Activated T-helper 2 cell treated with anti-CD3 and anti-CD28 coated beads, Interferon-gamma antibody, Interleukin-2, Interleukin-4, amounts not matched to agents 10 μg/mL and 5 μg/mL and 100 μg/mL, durations not matched to agents 14 hours and 24 hours and 36 hours (primary cell): Measurements from ENCODE around the gene ARHGAP28. TPM values are rescaled to one million over a fixed set of nuclear protein-coding genes. Genes with fewer than 3 reads are reported as not detected.
"Not testable (repeated sequence)": the region's sequence is repeated elsewhere in the genome, so short reads cannot be mapped to it uniquely, and the experiment has no call there.

Source experiments
- DNase-seq: peaks from one replicate; pipeline ENCODE4 v3.0.0; 2021; ENCODE audit warnings: low spot score
- H3K27ac Mint-ChIP-seq: one replicate; pipeline ENCODE4 v1.8.0; 2021; ENCODE audit warnings: mixed read lengths
- H3K27me3 Mint-ChIP-seq: one replicate; pipeline ENCODE4 v1.8.0; 2021; ENCODE audit warnings: low read depth, mixed read lengths
- H3K36me3 Mint-ChIP-seq: one replicate; pipeline ENCODE4 v1.8.0; 2021; ENCODE audit warnings: low read depth, mixed read lengths
- H3K4me1 Mint-ChIP-seq: one replicate; pipeline ENCODE4 v1.8.0; 2021; ENCODE audit warnings: low read depth, mixed read lengths
- H3K4me3 Mint-ChIP-seq: one replicate; pipeline ENCODE4 v1.8.0; 2021; ENCODE audit warnings: low read depth, mild to moderate bottlenecking, moderate library complexity, mixed read lengths
- H3K9me3 Mint-ChIP-seq: one replicate; pipeline ENCODE4 v1.8.0; 2021; ENCODE audit warnings: mixed read lengths
- intact Hi-C: fragments of 100-400 bp; cut with micrococcal nuclease; formaldehyde crosslinking; loops from one replicate; pipeline ENCODE4 v1.15.1; 2023
- total RNA-seq: library from RNA; stranded (reverse); gene quantifications from 2 replicates; pipeline ENCODE4 v1.2.3, GENCODE V29; 2022

Gene ARHGAP28
- total RNA-seq, 1 donor from 2014 or later = not detected

GRCh38 chr18:6784046-6784445, 54.5 kb downstream of the ARHGAP28 start:
- H3K4me3 Mint-ChIP-seq = no peak overlapping the region
- intact Hi-C loops = no loop called here
- H3K9me3 Mint-ChIP-seq = peaks cover 18% of the 10 kb centered on the region
- no peaks in the 10 kb centered on the region for H3K36me3 Mint-ChIP-seq
- H3K27me3 Mint-ChIP-seq = no peaks in the 10 kb centered on the region
- no peak overlapping the region for H3K27ac Mint-ChIP-seq
- H3K4me1 Mint-ChIP-seq = no peaks in the 10 kb centered on the region
- no peak for DNase-seq

DNA sequence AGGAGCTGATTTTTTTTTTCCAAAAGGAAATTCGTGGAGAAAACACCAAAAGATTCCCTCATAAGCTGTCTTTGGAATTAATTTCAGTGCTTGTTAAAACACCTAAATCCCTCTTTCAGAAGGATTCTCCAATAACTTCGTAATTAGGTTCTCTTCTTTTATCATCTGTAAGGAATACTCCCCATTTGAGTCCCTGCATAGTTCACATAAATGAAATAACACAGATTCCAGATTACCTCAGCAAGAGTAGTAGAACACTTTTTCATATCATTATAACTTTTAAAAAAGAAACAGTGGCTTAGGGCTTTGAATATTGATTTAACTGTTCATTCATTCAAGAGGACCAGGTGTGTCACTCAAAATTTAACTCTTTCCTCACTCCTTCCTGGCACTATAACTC, 55.5 kb downstream of the ARHGAP28 start:
- Mint-ChIP-seq H3K36me3 (no peaks in the 10 kb centered on the region), H3K4me3 (no peak overlapping the region), H3K4me1 (no peaks in the 10 kb centered on the region), H3K27me3 (no peaks in the 10 kb centered on the region), H3K9me3 (peaks cover 19% of the 10 kb centered on the region), H3K27ac (no peak overlapping the region)
- DNase-seq = no peak
- intact Hi-C loops = no loop called here

GRCh38 chr18:6785411-6785810, 55.9 kb downstream of the ARHGAP28 start:
- Mint-ChIP-seq H3K9me3 (peaks cover 22% of the 10 kb centered on the region), H3K36me3 (no peaks in the 10 kb centered on the region), H3K27ac (no peak overlapping the region), H3K27me3 (no peaks in the 10 kb centered on the region), H3K4me1 (no peaks in the 10 kb centered on the region), H3K4me3 (no peak overlapping the region)
- DNase-seq = no peak
- intact Hi-C loops = no loop called here

DNA sequence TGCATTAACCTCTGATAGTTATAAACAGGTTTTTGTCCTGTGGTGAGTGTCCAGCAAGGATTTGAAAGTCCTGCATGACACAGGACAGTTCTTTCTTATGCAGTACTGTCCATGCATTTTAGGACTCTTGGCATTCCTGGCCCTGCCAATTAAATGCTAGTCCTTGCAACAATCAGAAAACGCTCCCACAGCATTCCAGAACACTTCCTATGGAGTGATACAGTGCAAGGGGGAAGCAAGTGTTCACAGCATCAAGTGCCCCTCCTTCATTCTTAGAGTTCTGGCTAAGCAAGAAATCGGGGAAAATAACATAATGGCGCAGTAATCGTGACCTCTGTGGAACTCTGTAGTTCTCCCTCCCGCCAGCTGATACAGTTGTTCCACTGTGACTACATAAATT, 62.9 kb downstream of the ARHGAP28 start:
- Mint-ChIP-seq H3K27ac (no peak overlapping the region), H3K36me3 (no peaks in the 10 kb centered on the region), H3K4me1 (no peaks in the 10 kb centered on the region), H3K4me3 (no peak overlapping the region), H3K27me3 (no peaks in the 10 kb centered on the region), H3K9me3 (peaks cover 18% of the 10 kb centered on the region)
- intact Hi-C loops = no loop called here
- DNase-seq = no peak

DNA sequence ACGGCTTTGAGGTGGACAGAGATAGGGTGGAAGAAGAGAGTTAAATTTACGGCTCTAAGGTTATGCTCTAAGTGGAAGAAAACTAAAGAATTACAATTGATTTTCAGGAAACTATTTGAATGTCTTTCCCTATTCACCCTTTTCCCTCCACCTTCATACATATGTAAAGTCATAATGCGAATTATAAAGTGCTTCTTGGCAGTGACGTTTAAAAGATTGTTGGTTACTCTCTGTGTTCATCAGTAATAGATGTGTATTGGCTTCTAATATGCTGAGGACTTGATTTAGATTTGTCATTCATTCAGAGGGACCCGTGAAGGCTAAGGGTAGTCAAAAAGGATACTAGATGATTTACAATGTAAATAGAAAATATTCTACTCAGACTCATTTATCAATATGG, 63.9 kb downstream of the ARHGAP28 start:
- intact Hi-C loops = no loop called here
- no peaks in the 10 kb centered on the region for H3K36me3 Mint-ChIP-seq
- DNase-seq = no peak
- no peaks in the 10 kb centered on the region for H3K4me1 Mint-ChIP-seq
- no peak overlapping the region for H3K4me3 Mint-ChIP-seq
- H3K27me3 Mint-ChIP-seq = no peaks in the 10 kb centered on the region
- H3K9me3 Mint-ChIP-seq = peaks cover 18% of the 10 kb centered on the region
- H3K27ac Mint-ChIP-seq = no peak overlapping the region

- H3K9me3 Mint-ChIP-seq = peaks cover 15% of the 10 kb centered on the region
- no peak for DNase-seq
- H3K4me3 Mint-ChIP-seq = no peak overlapping the region
- H3K27ac Mint-ChIP-seq = no peak overlapping the region
- no peaks in the 10 kb centered on the region for H3K27me3 Mint-ChIP-seq
- intact Hi-C loops = no loop called here
- H3K36me3 Mint-ChIP-seq = no peaks in the 10 kb centered on the region
- H3K4me1 Mint-ChIP-seq = no peaks in the 10 kb centered on the region
These were observed 64.5 kb downstream of the ARHGAP28 start for GRCh38 chr18:6793986-6794385.

DNA sequence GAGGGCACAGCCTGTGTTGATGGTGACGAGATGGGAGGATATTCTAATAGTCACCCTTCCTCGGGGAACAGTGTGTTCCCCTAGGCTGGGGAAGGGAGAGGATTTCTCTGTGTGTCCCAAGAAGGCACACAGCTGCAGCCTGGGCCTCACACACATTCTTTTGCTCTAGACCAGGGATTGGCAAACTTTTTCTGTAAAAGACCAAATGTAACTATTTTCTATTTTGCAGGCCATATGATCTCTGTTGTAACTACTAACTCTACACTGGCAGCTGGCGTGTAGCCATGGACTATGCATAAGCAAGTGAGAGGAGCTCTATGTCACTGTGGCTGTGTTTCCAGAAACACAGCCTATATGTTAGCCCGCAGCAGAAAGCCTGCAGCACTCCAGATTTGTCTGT, 65.8 kb downstream of the ARHGAP28 start:
- Mint-ChIP-seq H3K9me3 (peaks cover 12% of the 10 kb centered on the region), H3K27me3 (no peaks in the 10 kb centered on the region), H3K27ac (no peak overlapping the region), H3K4me3 (no peak overlapping the region), H3K4me1 (no peaks in the 10 kb centered on the region), H3K36me3 (no peaks in the 10 kb centered on the region)
- DNase-seq = no peak
- intact Hi-C loops = no loop called here

- Mint-ChIP-seq H3K27me3 (no peaks in the 10 kb centered on the region), H3K4me1 (no peaks in the 10 kb centered on the region), H3K4me3 (no peak overlapping the region), H3K27ac (no peak overlapping the region), H3K9me3 (peaks cover 10% of the 10 kb centered on the region), H3K36me3 (no peaks in the 10 kb centered on the region)
- intact Hi-C loops = no loop called here
- DNase-seq = no peak
These were observed 67.0 kb downstream of the ARHGAP28 start for GRCh38 chr18:6796511-6796910.

- Mint-ChIP-seq H3K4me1 (no peaks in the 10 kb centered on the region), H3K27ac (no peak overlapping the region), H3K36me3 (no peaks in the 10 kb centered on the region), H3K4me3 (no peak overlapping the region), H3K9me3 (peaks cover 13% of the 10 kb centered on the region), H3K27me3 (no peaks in the 10 kb centered on the region)
- no peak for DNase-seq
- intact Hi-C loops = no loop called here
These were observed 67.7 kb downstream of the ARHGAP28 start for GRCh38 chr18:6797171-6797570.

DNA sequence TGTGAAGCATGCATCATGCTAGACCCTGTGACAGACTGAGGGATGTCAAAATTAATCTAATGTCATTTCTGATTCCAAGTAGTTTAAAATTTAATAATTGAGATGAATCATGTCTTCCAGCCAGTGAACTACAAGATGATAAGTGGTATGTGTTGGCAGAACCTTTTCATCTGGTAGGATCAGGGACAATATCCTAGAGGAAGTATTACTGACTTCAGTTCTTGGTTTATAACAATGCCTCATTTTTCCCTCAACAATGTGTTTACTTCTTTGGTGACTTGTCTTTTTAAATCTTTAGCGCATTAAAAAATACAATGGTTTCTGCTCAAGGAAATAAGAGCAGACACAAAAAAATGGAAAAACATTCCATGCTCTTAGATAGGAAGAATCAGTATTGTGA, 69.4 kb downstream of the ARHGAP28 start:
- Mint-ChIP-seq H3K9me3 (peaks cover 10% of the 10 kb centered on the region), H3K4me3 (no peak overlapping the region), H3K4me1 (no peaks in the 10 kb centered on the region), H3K36me3 (no peaks in the 10 kb centered on the region), H3K27me3 (no peaks in the 10 kb centered on the region), H3K27ac (no peak overlapping the region)
- no peak for DNase-seq
- intact Hi-C loops = no loop called here

- intact Hi-C loops, H3K27me3 Mint-ChIP-seq: not testable (repeated sequence)
These were observed 70.8 kb downstream of the ARHGAP28 start for GRCh38 chr18:6800309-6800708.

GRCh38 chr18:6807515-6808257, 78.2 kb downstream of the ARHGAP28 start:
- intact Hi-C loops = no loop called here
- Mint-ChIP-seq H3K27me3 (no peaks in the 10 kb centered on the region), H3K36me3 (no peaks in the 10 kb centered on the region), H3K9me3 (peaks cover 11% of the 10 kb centered on the region), H3K4me1 (no peaks in the 10 kb centered on the region), H3K27ac (no peak overlapping the region), H3K4me3 (no peak overlapping the region)
- DNase-seq = no peak

More at GRCh38 chr18:6800309-6800708, 70.8 kb downstream of the ARHGAP28 start:
- H3K27ac Mint-ChIP-seq, DNase-seq, H3K4me1 Mint-ChIP-seq, H3K36me3 Mint-ChIP-seq, H3K9me3 Mint-ChIP-seq, H3K4me3 Mint-ChIP-seq: not testable (repeated sequence)

DNA sequence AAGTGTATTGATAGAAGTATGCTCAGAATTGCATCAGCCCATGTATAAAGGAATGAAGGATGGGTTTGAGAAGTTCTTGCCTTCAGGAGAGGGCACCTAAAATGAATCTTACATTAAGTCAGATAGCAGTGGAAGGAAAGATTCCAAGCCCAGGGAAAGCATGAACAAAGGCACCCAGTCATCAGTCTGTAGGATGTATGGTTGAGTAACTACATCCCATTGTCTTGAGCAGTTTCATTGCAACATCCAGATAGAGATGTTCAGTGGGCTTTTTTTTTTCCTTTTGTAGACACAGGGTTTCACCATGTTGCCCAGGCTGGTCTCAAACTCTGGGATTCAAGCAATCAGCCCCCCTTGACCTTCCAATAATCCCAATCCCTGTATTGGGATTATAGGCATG, 80.7 kb downstream of the ARHGAP28 start:
- Mint-ChIP-seq H3K9me3 (peaks cover 14% of the 10 kb centered on the region), H3K36me3 (no peaks in the 10 kb centered on the region), H3K4me1 (no peaks in the 10 kb centered on the region), H3K4me3 (no peak overlapping the region), H3K27ac (no peak overlapping the region), H3K27me3 (no peaks in the 10 kb centered on the region)
- intact Hi-C loops = no loop called here
- DNase-seq = no peak

GRCh38 chr18:6811816-6812215, 82.3 kb downstream of the ARHGAP28 start:
- H3K4me1 Mint-ChIP-seq = no peaks in the 10 kb centered on the region
- no peak for DNase-seq
- H3K4me3 Mint-ChIP-seq = no peak overlapping the region
- no peak overlapping the region for H3K27ac Mint-ChIP-seq
- intact Hi-C loops = no loop called here
- no peaks in the 10 kb centered on the region for H3K27me3 Mint-ChIP-seq
- H3K36me3 Mint-ChIP-seq = no peaks in the 10 kb centered on the region
- peaks cover 14% of the 10 kb centered on the region for H3K9me3 Mint-ChIP-seq
